Measurements from ENCODE around the gene ATP10A. TPM values are rescaled to one million over a fixed set of nuclear protein-coding genes. Genes with fewer than 3 reads are reported as not detected.
A peak's percentile ranks its signal among the peaks of the same experiment; 100 is the strongest.

The ATP10A gene
- total and polyA plus RNA-seq, 12 donors, result 0.67 to 31.8 (median 16.1) TPM

DNA sequence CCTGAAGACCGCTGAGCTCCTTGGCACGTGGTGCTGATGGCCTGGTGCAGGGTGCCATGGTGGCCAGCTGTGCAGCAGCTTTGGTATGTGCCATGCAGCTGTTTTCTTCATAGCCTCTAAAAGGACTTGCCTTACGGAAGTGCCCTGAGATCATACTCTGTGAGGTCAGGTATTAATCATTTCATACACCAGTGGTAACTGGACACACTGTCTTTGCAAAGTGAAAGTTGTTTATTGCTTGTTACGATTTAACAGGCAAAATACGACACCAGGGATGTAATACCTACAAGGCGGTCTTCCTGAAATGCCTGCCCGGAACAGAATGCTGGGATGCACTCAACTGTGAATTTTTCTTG lies 184.6 kb downstream of the ATP10A start:
- no peak overlapping the region for H3K4me3 ChIP-seq
- DNase-seq, result no peak
- H3K4me1 ChIP-seq (replicated peaks in 1 of 2), result peaks cover 0 to 15% of the 10 kb centered on the region in 2 donors
- no peaks in the 10 kb centered on the region for H3K27me3 ChIP-seq
- no peak overlapping the region for H3K27ac ChIP-seq
- H3K36me3 ChIP-seq (replicated peaks in 1 of 2), result no peaks in the 10 kb centered on the region
- WGBS, 4 donors, result 86 to 92% (median 91%) methylated on average over 7 of the region's 7 CpGs
- H3K9me3 ChIP-seq (replicated peaks in 1 of 3), result no peaks in the 10 kb centered on the region
- TF ChIP-seq POLR2A (IDR thresholded peaks at IDR 0.05) (no peak), CTCF (IDR thresholded peaks at IDR 0.05) (no peak)
- intact Hi-C loops (cut with DNase I), result no loop called here

GRCh38 chr15:25677719-25678499 lies 185.2 kb downstream of the ATP10A start:
- intact Hi-C loops (cut with DNase I), result no loop called here
- no peak for DNase-seq
- WGBS, 4 donors, result 67 to 76% (median 71%) methylated on average over 8 to 9 of the region's 9 CpGs

DNA sequence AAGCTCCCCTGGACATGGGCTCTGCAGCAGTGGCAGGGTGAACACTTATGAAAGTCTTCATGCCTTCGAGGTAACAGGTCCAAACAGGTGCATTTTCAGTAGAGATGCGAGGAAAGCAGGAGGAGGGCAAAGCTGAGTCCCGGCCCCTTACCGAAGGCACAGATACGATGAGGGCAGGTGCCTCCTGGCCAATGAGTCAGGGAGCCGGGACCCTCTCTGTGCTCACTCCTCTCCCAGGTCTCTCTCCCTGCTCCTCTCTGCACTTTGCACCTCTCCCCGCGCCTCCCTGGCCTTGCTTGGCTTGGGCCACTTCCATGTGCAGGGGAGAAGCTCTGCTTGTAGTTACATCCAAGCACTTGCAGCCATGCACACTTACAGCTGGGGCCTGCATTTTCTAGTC lies 187.1 kb downstream of the ATP10A start:
- intact Hi-C loops (cut with DNase I), result no loop called here
- no peak overlapping the region for H3K27ac ChIP-seq
- H3K9me3 ChIP-seq (replicated peaks in 1 of 3), result no peaks in the 10 kb centered on the region
- no peaks in the 10 kb centered on the region for H3K36me3 ChIP-seq (replicated peaks in 1 of 2)
- H3K27me3 ChIP-seq, result no peaks in the 10 kb centered on the region
- TF ChIP-seq POLR2A (IDR thresholded peaks at IDR 0.05), result no peak
- no peak for TF ChIP-seq CTCF (IDR thresholded peaks at IDR 0.05)
- H3K4me3 ChIP-seq, result no peak overlapping the region
- 86 to 93% (median 90%) methylated on average over 7 to 8 of the region's 8 CpGs for WGBS, 4 donors
- no peak for DNase-seq
- H3K4me1 ChIP-seq (replicated peaks in 1 of 2), result peaks cover 0 to 5% of the 10 kb centered on the region in 2 donors

More at GRCh38 chr15:25677719-25678499, 185.2 kb downstream of the ATP10A start:
- no peaks in the 10 kb centered on the region for H3K27me3 ChIP-seq
- no peak for TF ChIP-seq POLR2A (IDR thresholded peaks at IDR 0.05)
- TF ChIP-seq CTCF (IDR thresholded peaks at IDR 0.05), result no peak
- H3K27ac ChIP-seq, result no peak overlapping the region
- no peaks in the 10 kb centered on the region for H3K36me3 ChIP-seq (replicated peaks in 1 of 2)
- no peak overlapping the region for H3K4me3 ChIP-seq
- H3K4me1 ChIP-seq (replicated peaks in 1 of 2), result peaks cover 0 to 10% of the 10 kb centered on the region in 2 donors
- no peaks in the 10 kb centered on the region for H3K9me3 ChIP-seq (replicated peaks in 1 of 3)

- no peak for DNase-seq
- Histone ChIP-seq H3K27ac (peak overlapping the region in 1 of 5 donors; percentile 7), H3K4me3 (no peak overlapping the region), H3K9me3 (replicated peaks in 1 of 3) (no peaks in the 10 kb centered on the region), H3K27me3 (no peaks in the 10 kb centered on the region), H3K4me1 (replicated peaks in 1 of 2) (peaks cover 3 to 12% of the 10 kb centered on the region in 2 donors), H3K36me3 (replicated peaks in 1 of 2) (no peaks in the 10 kb centered on the region)
- 68 to 88% (median 82%) methylated on average over 7 to 8 of the region's 8 CpGs for WGBS, 4 donors
- intact Hi-C loops (cut with DNase I), result no loop called here
- TF ChIP-seq POLR2A (IDR thresholded peaks at IDR 0.05) (no peak), CTCF (IDR thresholded peaks at IDR 0.05) (no peak)
Measured at GRCh38 chr15:25675396-25675795, 187.7 kb downstream of the ATP10A start.

All from adrenal gland (tissue), 12 donors.